ENCODE results near the gene ZNF619. TPM values are rescaled to one million over a fixed set of nuclear protein-coding genes. Genes with fewer than 3 reads are reported as not detected.

Gene ZNF619
- total RNA-seq, 6 experiments from 2014 or later = 2.0 to 5.2 (median 4.5) TPM

GRCh38 chr3:40518067-40518466 lies 41.1 kb downstream of the ZNF619 start:
- H3K36me3 ChIP-seq = peaks cover 0 to 5% (median 0%) of the 10 kb centered on the region in 4 donors
- DNase-seq (no peak), ATAC-seq (peak in 1 of 4 donors; percentile 25)
- no peaks in the 10 kb centered on the region for H3K4me1 ChIP-seq
- TF ChIP-seq CTCF (IDR thresholded peaks at IDR 0.05) (no peak), POLR2A (IDR thresholded peaks at IDR 0.05) (no peak)
- H3K27ac ChIP-seq = no peak overlapping the region
- H3K9me3 ChIP-seq = no peaks in the 10 kb centered on the region
- H3K27me3 ChIP-seq = no peaks in the 10 kb centered on the region
- H3K4me3 ChIP-seq = no peak overlapping the region
- 71% methylated on average over 1 of the region's 1 CpG for WGBS (ENCODE audit: insufficient coverage, low coverage, low lambda C conversion rate, missing lambda C conversion rate)
- intact Hi-C loops (cut with DNase I) = no loop called here

GRCh38 chr3:40518848-40519247 lies 41.9 kb downstream of the ZNF619 start:
- TF ChIP-seq POLR2A (IDR thresholded peaks at IDR 0.05) = no peak
- no peak for TF ChIP-seq CTCF (IDR thresholded peaks at IDR 0.05)

GRCh38 chr3:40521254-40521653 lies 44.3 kb downstream of the ZNF619 start:
- 96% methylated on average over 3 of the region's 3 CpGs for WGBS (ENCODE audit: insufficient coverage, low coverage, low lambda C conversion rate, missing lambda C conversion rate)
- no peaks in the 10 kb centered on the region for H3K9me3 ChIP-seq
- intact Hi-C loops (cut with DNase I) = no loop called here
- H3K4me3 ChIP-seq = no peak overlapping the region
- H3K4me1 ChIP-seq = no peaks in the 10 kb centered on the region
- ATAC-seq (no peak), DNase-seq (no peak)
- TF ChIP-seq CTCF (IDR thresholded peaks at IDR 0.05) (no peak), POLR2A (IDR thresholded peaks at IDR 0.05) (no peak)
- no peaks in the 10 kb centered on the region for H3K27me3 ChIP-seq
- peaks cover 0 to 4% (median 0%) of the 10 kb centered on the region in 4 donors for H3K36me3 ChIP-seq
- no peak overlapping the region for H3K27ac ChIP-seq

More at GRCh38 chr3:40518848-40519247, 41.9 kb downstream of the ZNF619 start:
- ATAC-seq (no peak), DNase-seq (no peak)
- WGBS (ENCODE audit: insufficient coverage, low coverage, low lambda C conversion rate, missing lambda C conversion rate) = 77% methylated on average over 1 of the region's 1 CpG
- no peaks in the 10 kb centered on the region for H3K9me3 ChIP-seq
- intact Hi-C loops (cut with DNase I) = no loop called here
- H3K4me1 ChIP-seq = no peaks in the 10 kb centered on the region
- no peak overlapping the region for H3K27ac ChIP-seq
- peaks cover 0 to 5% (median 0%) of the 10 kb centered on the region in 4 donors for H3K36me3 ChIP-seq
- H3K4me3 ChIP-seq = no peak overlapping the region
- no peaks in the 10 kb centered on the region for H3K27me3 ChIP-seq

- WGBS (ENCODE audit: insufficient coverage, low coverage, low lambda C conversion rate, missing lambda C conversion rate) = 20% methylated on average over 2 of the region's 2 CpGs
Measured at GRCh38 chr3:40523781-40524180, 46.9 kb downstream of the ZNF619 start.

More at GRCh38 chr3:40523781-40524180, 46.9 kb downstream of the ZNF619 start:
- no peak for ATAC-seq
- no peak overlapping the region for H3K27ac ChIP-seq
- intact Hi-C loops (cut with DNase I) = no loop called here
- H3K36me3 ChIP-seq = peaks cover 0 to 8% (median 2%) of the 10 kb centered on the region in 4 donors
- H3K27me3 ChIP-seq = no peaks in the 10 kb centered on the region
- H3K4me1 ChIP-seq = no peaks in the 10 kb centered on the region
- H3K4me3 ChIP-seq = peak overlapping the region in 1 of 3 donors; percentile 63
- no peaks in the 10 kb centered on the region for H3K9me3 ChIP-seq
- DNase-seq = no peak
- TF ChIP-seq POLR2A (IDR thresholded peaks at IDR 0.05) (no peak), CTCF (IDR thresholded peaks at IDR 0.05) (no peak)
